GM23338 (cell line): Measurements from ENCODE around the gene ANP32A. TPM values are rescaled to one million over a fixed set of nuclear protein-coding genes. Genes with fewer than 3 reads are reported as not detected.

ENCODE experiments used
- ATAC-seq: fragments of 200-7000 bp; cut with Tn5 transposase; 3 replicates; pipeline ENCODE4 v1.9.1; 2020
- DNase-seq: peaks from one replicate; pipeline ENCODE4 v3.0.0-alpha.2; 2015; ENCODE audit warnings: low spot score
- H2AFZ ChIP-seq: fragments of 200-600 bp; sonication (generic); 2 replicates; pipeline ENCODE4 v1.8.0; 2016; ENCODE audit warnings: antibody characterized with exemption, mild to moderate bottlenecking, moderate library complexity
- H3F3A ChIP-seq: fragments of 200-600 bp; sonication (generic); replicated peaks from 2 replicates; pipeline ENCODE4 v1.8.0; 2017; ENCODE audit warnings: antibody characterized with exemption, mixed run types, low read depth
- H3K27ac ChIP-seq: fragments of 200-600 bp; sonication (generic); 2 replicates; pipeline ENCODE4 v1.6.1; 2016; ENCODE audit warnings: low read depth
- H3K27me3 ChIP-seq: fragments of 200-600 bp; sonication (generic); 2 replicates; pipeline ENCODE4 v1.8.0; 2016; ENCODE audit warnings: mild to moderate bottlenecking, mixed run types, moderate library complexity; ENCODE audit not compliant: insufficient read depth
- H3K36me3 ChIP-seq: fragments of 200-600 bp; sonication (generic); 2 replicates; pipeline ENCODE4 v1.8.0; 2016; ENCODE audit warnings: mild to moderate bottlenecking; ENCODE audit not compliant: insufficient read depth
- H3K4me1 ChIP-seq: fragments of 200-600 bp; sonication (generic); 2 replicates; pipeline ENCODE4 v1.8.0; 2016; ENCODE audit warnings: mild to moderate bottlenecking, moderate library complexity; ENCODE audit not compliant: insufficient read depth
- H3K4me2 ChIP-seq: fragments of 200-600 bp; sonication (generic); 2 replicates; pipeline ENCODE4 v1.7.1; 2017; ENCODE audit warnings: mixed run types
- H3K4me3 ChIP-seq: fragments of 200-600 bp; sonication (generic); 2 replicates; pipeline ENCODE4 v1.6.1; 2016; ENCODE audit warnings: mixed run types
- H3K79me2 ChIP-seq: fragments of 200-600 bp; sonication (generic); replicated peaks from 2 replicates; pipeline ENCODE4 v1.8.0; 2017; ENCODE audit warnings: mild to moderate bottlenecking; ENCODE audit not compliant: insufficient read depth
- H3K9me2 ChIP-seq: fragments of 200-600 bp; sonication (generic); 2 replicates; pipeline ENCODE4 v1.8.0; 2017; ENCODE audit not compliant: insufficient read depth
- H4K20me1 ChIP-seq: fragments of 200-600 bp; sonication (generic); replicated peaks from 2 replicates; pipeline ENCODE4 v1.8.0; 2017; ENCODE audit warnings: mild to moderate bottlenecking; ENCODE audit not compliant: insufficient read depth
- H3K27ac Mint-ChIP-seq: 2 replicates; pipeline ENCODE4 v1.8.0; 2020; ENCODE audit warnings: inconsistent platforms, mild to moderate bottlenecking, moderate library complexity, mixed read lengths
- H3K27me3 Mint-ChIP-seq: 3 replicates; pipeline ENCODE4 v1.8.0; 2022; ENCODE audit warnings: low read depth, mild to moderate bottlenecking, moderate library complexity, mixed read lengths, inconsistent platforms; ENCODE audit not compliant: insufficient read depth, poor library complexity
- H3K36me3 Mint-ChIP-seq: 3 replicates; pipeline ENCODE4 v1.8.0; 2021; ENCODE audit warnings: low read depth, mild to moderate bottlenecking, inconsistent platforms, moderate library complexity, mixed read lengths
- H3K4me1 Mint-ChIP-seq: 3 replicates; pipeline ENCODE4 v1.8.0; 2020; ENCODE audit warnings: mild to moderate bottlenecking, inconsistent platforms, mixed read lengths
- H3K4me3 Mint-ChIP-seq: 3 replicates; pipeline ENCODE4 v1.8.0; 2021; ENCODE audit warnings: moderate library complexity, mild to moderate bottlenecking, inconsistent platforms, mixed read lengths
- H3K9me3 Mint-ChIP-seq: 3 replicates; pipeline ENCODE4 v1.8.0; 2020; ENCODE audit warnings: moderate library complexity, mild to moderate bottlenecking, inconsistent platforms, mixed read lengths
- ETS1 ChIP-seq: IDR thresholded peaks from 2 replicates; pipeline ENCODE4 v1.6.1; 2016; ENCODE audit warnings: antibody characterized with exemption
- POLR2AphosphoS5 ChIP-seq: IDR thresholded peaks from 2 replicates; pipeline ENCODE4 v1.6.1; 2016; ENCODE audit warnings: antibody characterized with exemption, low read depth
- STAT1 ChIP-seq: IDR thresholded peaks from one replicate; pipeline ENCODE4 v1.6.1; 2016; ENCODE audit warnings: antibody characterized with exemption; ENCODE audit not compliant: unreplicated experiment
- ZNF462 ChIP-seq: fragments of 250-450 bp; sonication (Bioruptor Pico); IDR thresholded peaks from 2 replicates; pipeline ENCODE4 v1.5.0; 2020; ENCODE audit warnings: mild to moderate bottlenecking, moderate library complexity
- polyA plus RNA-seq: library from polyadenylated mRNA; unstranded; fragments of >200 nt; fragmentation: Nextera tagmentation; extraction: Ambion mirVana; gene quantifications from 2 replicates; pipeline ENCODE4 v1.2.1, GENCODE V29; 2016
- total RNA-seq: library from RNA; depleted of rRNA; stranded (reverse); fragments of >200 nt; shearing (Covaris generic); gene quantifications from 2 replicates; pipeline ENCODE4 v1.2.3, GENCODE V29; 2014

The ANP32A gene
- total and polyA plus RNA-seq, 2 experiments from 2014 or later: 204 to 304 TPM

DNA sequence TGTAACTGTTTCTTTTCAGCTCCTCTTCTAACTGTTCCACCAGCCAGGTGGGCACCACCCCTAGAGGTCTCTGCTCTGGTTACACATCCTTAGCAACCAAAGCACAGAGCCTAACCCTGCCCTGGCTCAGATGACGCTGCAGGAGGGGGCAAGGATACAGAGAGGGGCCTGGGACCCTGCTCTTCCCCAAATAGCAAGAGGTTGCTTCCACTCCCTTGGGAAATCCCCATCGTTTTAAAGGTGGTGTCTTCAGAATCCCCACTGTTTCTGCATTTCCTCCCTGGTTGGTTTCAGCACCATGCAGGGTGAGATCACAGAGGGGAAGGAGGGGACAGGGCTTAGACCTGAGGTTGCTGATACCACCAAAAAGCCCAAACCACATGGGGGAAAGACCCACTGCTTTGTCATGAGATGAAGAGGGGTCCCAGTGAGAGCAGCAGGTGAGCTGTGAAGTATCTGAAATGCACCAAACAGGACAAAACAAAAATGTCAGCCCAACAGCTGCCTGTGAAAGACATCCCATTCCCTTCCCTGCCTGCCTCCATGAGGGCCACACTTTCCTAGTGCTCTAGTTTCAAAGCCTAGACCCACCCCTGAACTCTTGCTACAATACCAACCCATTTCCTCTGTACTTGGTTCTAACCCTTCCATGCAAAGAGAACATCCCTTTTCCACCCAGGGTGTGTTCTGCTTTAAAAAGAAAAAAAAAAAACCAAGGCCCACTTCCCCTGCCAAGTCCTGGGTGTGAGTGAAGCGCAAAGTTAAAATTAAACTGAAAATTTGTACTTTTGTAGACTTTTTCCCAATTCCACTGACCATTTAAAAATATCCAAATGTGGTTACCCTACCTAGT, 29.0 kb downstream of the ANP32A start:
- Histone ChIP-seq H3K4me2 (peak overlapping the region; percentile 46), H3K4me3 (peak overlapping the region; percentile 3; the same call in 1 of the 2 replicates), H3K27me3 (no peaks in the 10 kb centered on the region), H3K9me2 (no peaks in the 10 kb centered on the region), H2AFZ (no peak overlapping the region), H3F3A (no peaks in the 10 kb centered on the region), H3K27ac (peak overlapping the region; percentile 78; the same call in 1 of the 2 replicates), H3K36me3 (peaks cover 5% of the 10 kb centered on the region), H3K79me2 (peaks cover 96% of the 10 kb centered on the region), H4K20me1 (peaks cover 54% of the 10 kb centered on the region), H3K4me1 (peaks cover 76% of the 10 kb centered on the region)
- peak; percentile 36 for DNase-seq
- H3K27me3 Mint-ChIP-seq: peaks cover 21% of the 10 kb centered on the region
- TF ChIP-seq STAT1 (no peak), ETS1 (no peak), POLR2AphosphoS5 (no peak), ZNF462 (CRISPR knock-in tag) (0 out of 2 replicates have a peak, but pooled peaks have one; percentile 53)
- peak overlapping the region; percentile 54; the same call in 2 of the 3 replicates for H3K4me3 Mint-ChIP-seq
- H3K4me1 Mint-ChIP-seq: peaks cover 88% of the 10 kb centered on the region
- H3K9me3 Mint-ChIP-seq: no peaks in the 10 kb centered on the region; the same call in 2 of the 3 replicates
- peaks cover 50% of the 10 kb centered on the region for H3K36me3 Mint-ChIP-seq
- peak; percentile 48 for ATAC-seq
- peak overlapping the region; percentile 90 for H3K27ac Mint-ChIP-seq
